ENCODE measurements around the gene ERI2.
A peak's percentile ranks its signal among the peaks of the same experiment; 100 is the strongest.
"Not testable (repeated sequence)": the region's sequence is repeated elsewhere in the genome, so short reads cannot be mapped to it uniquely, and the experiment has no call there.

The ERI2 gene

DNA sequence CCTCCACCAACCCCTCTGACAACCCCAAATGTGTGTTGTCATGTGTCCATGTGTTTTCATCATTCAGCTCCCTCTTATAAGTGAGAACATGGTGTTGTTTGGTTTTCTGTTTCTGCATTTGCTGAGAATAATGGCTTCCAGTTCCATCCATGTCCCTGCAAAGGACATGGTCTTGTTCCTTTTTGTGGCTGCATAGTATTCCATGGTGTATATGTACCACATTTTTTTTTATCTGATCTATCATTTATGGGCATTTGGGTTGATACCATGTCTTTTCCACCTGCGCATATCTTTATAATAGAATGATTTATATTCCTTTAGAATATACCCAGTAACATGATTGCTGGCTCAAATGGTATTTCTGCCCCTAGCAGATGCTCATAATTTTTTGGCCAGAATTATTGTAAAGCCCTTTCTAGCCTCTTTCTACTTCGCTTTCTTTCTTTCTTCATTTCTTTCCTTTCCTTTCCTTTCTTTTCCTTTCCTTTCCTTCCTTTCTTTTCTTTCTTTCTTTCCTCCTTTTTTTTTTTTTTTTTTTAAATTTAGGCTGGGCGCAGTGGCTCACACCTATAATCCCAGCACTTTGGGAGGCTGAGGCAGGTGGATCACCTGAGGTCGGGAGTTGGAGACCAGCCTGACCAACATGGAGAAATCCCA, 12.8 kb upstream of the ERI2 start:
- no peak for DNase-seq (ENCODE audit: low read depth)

DNA sequence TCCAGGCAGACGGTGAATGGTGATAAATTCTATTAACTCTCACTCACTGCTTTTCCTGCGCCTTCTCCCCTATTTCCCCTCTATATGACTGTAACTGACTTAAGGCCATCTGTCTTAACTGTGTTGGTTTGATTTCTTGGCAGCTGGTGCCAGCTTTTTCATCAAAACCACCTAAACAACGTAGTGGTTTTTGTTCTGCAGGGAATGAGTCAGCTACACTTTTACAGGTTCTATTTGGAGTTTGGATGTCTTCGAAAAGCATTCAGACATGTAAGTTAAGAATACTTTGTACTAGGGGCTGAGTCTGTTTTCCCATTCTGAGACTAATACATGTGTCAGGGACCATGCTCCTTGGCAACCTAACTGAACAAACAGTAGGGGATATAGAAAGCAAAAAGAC, 8.5 kb upstream of the ERI2 start:
- peak; percentile 6 for DNase-seq (ENCODE audit: low read depth)

DNA sequence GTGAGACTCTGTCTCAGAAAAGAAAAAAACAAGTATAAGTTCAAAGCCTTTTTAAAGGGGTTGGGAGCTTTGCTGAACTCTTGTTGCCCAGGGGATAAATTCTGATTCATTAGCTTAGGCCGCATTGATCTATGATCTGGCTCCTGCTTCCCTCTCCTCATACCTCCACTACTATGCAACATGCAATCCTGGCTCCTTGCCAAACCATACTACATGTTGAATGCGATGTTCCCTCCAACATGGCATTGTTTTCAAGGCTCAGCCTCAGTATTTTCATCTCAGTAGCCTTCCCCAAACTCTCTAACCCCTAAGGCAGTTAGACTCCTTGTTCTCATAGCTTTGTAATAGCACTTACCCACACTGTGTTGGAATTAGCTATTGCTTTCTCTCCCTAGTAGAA, 6.2 kb upstream of the ERI2 start:
- no peak for DNase-seq (ENCODE audit: low read depth)

DNA sequence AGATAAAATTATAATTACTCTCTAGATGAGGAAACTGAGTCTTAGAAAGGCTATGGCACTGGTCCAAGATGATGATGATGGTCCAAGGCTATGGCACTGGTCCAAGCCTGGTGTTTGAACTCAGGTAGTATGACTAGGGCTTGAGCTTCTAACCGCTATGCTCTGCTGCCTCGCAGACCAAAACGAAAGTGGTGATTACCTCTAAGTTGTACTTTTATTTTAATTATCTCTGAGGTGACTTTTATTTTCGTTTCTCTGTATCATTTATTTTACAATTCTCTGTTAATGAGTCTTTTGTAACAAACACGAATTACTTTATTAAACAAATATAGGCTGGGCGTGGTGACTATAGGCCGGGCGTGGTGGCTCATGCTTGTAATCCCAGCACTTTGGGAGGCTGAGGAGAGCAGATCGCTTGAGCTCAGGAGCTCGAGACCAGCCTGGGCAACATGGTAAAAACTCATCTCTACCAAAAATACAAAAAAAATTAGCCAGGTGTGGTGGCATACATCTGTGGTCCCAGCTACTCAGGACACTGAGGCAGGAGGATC, 5.7 kb upstream of the ERI2 start:
- no peak for DNase-seq (ENCODE audit: low read depth)

DNA sequence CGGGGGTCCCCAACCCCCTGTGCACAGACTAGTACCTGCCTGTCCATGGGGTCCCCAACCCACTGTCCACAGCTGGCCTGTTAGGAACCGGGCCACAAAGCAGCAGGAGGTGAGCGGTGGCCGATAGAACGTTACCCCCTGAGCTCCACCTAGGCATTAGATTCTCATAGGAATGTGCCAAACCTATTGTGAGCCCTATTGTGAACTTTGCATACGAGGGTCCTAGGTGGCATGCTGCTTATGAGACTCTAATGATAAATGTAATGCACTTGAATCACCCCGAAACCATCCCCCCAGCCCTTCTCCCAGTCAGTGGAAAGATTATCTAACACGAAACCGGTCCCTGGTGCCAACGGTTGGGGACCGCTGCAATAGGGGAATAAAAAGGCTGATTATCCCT, 1.6 kb upstream of the ERI2 start:
- DNase-seq (ENCODE audit: low read depth): no peak

DNA sequence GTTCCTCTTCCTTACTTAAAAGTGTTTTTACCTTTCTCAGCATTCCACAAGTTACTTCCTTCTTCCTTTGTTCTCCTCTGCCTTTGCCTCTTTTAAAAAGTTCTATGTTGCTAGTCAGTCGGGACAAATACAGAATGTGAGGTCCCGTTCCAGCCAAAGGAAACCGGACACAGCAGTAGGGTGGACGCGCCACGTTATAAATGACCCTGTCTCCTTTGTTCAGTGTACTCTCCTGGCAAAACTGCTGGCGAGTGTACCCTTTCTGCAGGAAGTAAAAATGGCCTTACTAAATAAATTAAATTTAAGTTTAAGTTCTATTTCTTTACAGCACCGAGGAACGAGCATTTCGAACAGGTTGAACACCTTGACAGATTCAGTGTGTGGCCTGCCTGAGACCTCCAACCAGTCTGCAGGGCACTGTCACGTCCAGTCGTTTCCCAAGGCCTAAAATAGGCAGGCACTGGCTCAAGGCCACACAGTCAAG, 546 bp downstream of the ERI2 start:
- not testable (repeated sequence) for DNase-seq (ENCODE audit: low read depth)

DNA sequence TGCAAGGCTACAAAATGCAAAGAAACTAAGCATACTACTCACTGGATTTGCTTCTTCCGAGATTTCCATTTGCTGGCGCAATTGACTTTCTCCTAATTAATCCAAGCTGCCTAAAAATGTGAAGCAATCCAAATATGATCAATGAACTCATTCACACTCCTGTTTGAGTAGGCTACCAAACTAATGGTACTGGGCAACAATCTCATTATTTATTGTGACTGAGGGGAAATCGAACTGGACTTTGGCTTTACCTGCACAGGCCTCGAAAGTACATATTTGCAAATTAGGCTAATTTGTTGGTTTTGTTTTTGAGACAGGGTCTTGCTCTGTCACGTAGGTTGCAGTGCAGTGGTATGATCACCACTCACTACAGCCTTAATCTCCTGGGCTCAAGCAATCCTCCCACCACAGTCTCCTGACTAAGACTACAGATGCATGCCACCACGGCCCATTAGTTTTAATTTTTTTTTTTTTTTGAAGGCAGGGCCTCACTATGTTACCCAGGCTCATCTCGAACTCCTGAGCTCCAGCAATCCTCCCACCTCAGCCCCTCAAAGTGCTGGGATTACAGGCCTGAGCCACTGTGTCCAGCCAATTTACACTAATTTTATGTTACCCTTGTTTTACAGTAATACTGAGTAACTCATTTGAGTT, 2.6 kb downstream of the ERI2 start:
- no peak for DNase-seq (ENCODE audit: low read depth)

DNA sequence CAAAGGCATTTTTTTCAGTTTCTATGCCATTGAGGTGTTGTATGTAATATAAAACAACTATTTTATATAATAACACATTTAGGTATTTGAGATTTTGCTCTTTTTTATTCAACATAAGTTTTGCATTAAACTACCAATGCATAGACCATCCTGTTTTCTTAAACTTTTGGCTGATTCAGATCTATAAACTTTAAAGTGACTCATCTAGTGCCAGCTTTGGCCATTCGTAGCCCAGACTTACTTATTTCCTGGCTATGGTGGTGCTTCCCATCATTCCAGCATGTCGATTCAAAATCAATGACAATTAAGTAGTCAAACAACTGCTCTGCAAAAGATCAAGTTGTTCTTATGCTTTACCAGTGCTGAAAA, 3.1 kb downstream of the ERI2 start:
- DNase-seq (ENCODE audit: low read depth): no peak

DNA sequence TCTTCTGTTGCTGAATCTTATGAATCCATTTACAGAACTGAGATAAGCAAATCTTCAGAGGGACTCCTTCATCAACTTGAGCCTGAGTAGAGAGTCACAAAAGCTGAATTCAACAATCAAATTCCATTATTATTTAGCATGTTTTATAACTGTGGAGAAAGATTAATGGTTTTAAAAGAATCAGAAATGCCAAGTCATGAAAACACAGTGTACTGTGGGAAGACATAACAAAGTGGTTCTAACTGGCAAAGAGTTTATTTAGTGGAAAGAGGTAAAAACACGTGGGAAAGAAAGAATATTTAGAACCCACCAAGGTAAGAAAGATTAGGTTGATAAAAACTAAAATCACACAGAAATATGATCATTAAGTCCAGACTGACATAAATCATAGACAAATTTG, 5.0 kb downstream of the ERI2 start:
- DNase-seq (ENCODE audit: low read depth): no peak

DNA sequence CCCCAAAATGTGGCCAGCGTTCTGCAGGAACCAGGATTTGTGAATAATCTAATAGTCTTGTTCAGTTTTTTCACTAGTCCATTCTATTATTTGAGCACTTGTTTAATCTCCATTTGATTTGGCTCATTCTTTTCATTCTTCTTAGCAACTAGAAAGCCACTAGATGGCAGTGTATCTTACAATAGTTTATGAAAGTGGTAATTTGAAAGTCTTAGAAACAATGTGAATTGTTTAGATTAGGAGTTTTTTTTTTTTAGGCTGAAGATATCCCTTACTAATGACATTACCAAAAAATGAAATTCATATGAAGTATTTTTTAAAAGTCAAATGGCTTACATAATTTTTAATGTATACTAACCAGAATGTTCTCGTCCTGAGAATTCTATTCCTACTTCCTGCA, 6.7 kb downstream of the ERI2 start:
- DNase-seq (ENCODE audit: low read depth): peak; percentile 47

DNA sequence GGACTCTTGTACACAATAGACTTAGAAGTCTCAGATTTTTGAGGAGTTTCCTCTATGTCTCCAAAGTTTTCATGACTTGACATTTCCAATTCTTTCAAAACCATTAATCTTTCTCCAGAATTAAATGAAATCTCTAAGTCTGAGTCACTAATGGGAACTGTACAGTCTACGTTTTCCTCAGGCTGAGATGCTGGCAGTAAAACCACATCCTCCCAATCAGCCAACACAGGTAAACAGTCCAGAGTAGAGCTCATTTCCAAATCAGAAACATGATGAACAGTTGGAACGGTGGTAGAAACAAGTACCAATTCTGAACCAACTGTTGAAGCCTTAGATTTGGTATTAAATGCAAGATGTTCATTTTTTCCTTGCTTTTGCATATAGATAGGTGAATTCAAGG, 7.9 kb downstream of the ERI2 start:
- peak; percentile 36 for DNase-seq (ENCODE audit: low read depth)

DNA sequence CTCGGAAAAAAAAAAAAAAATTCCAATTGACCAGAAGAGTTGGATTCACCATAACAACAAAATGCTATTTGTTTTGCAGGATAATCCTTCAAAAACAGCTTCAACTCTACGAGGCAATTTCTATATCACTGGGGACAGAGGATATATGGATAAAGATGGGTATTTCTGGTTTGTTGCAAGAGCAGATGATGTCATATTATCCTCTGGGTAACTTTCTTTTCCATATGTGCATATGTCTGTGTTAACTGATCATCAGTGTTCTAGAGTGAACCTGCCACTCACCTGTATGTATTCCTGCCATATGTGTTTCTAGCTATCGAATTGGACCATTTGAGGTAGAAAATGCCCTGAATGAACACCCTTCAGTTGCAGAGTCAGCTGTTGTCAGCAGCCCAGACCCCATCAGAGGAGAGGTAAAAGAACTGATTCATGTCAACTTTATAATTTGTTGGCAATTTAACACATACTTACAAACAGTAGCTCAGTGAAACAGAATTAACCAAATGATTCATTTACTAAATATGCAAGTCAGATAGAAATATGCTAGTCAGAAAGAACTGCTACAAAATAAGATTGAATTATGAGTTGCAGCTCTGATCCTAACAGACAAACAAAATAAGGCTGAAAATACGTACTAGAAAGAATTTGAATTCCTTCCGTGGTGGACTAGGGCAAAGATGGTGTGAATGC, 14.2 kb downstream of the ERI2 start:
- DNase-seq (ENCODE audit: low read depth): peak; percentile 46

DNA sequence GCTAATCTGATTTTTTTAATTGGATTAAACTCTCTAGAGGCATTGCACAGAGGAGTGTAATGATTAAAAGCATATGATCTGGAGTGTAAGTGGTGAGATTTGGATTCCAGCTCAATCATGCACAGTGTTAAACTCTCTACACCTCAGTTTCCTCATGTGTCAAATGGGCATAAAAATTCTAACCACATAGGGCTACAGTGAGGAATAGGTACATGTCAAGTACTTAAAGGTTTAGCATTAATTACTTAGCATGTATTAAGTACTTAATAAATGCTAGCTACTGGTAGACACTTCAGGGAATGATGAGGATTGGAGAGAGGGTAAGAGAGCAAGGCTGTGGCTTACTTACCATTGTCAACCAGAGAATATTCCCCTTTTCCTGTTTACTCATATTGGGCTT, 17.1 kb downstream of the ERI2 start:
- DNase-seq (ENCODE audit: low read depth): no peak

DNA sequence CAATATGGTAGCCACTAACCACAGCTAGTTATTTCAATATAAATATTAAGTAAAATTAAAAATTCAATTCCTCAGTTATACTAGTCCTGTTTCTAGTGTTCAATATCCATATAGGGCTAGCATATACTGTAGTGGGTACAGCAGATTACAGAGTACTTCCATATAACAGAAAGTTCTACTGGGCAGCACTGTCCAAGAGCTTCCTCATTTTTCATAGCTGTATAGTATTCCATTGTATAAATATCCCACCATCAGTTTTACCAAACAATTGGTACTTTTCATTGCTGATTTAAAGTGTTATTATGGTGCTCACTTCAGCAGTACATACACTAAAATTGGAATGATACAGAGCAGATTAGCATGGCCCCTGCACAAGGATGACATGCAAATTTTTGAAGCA, 22.1 kb downstream of the ERI2 start:
- no peak for DNase-seq (ENCODE audit: low read depth)

DNA sequence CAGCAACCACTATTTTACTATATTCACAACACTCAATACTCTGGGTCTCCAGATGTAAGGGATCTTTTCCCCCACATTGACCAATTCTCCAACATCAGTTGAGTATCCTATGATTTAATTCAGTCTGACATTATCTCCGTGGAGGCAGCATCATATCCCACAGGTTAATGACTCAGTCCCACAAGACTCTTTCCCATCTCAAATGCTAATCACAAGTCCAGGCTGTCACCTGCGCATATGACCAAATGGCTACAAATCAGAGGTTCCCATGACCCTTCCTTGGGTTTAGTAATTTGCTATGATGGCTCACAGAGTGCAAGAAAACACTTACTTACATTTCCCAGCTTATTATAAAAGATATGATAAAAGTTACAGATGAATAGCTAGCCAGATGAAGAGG, 23.8 kb downstream of the ERI2 start:
- no peak for DNase-seq (ENCODE audit: low read depth)

DNA sequence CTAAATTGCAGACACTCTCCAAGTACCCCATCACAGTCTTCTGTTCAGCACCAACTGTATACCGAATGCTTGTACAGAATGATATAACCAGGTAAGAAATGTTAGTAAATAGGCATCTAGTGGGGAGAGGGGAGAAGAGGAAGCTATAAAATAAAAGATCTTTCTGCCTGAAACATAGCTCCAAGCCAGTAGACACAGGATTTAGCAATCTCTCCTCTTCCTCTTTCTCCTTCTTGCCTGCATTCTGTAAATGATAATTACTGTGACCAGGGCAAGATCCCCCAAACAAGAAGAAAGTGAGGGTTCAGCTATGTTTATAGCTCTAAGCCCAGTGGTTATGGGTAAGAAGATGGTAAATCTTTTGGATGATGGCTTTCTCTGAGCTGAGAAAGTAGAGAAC, 24.6 kb downstream of the ERI2 start:
- no peak for DNase-seq (ENCODE audit: low read depth)

DNA sequence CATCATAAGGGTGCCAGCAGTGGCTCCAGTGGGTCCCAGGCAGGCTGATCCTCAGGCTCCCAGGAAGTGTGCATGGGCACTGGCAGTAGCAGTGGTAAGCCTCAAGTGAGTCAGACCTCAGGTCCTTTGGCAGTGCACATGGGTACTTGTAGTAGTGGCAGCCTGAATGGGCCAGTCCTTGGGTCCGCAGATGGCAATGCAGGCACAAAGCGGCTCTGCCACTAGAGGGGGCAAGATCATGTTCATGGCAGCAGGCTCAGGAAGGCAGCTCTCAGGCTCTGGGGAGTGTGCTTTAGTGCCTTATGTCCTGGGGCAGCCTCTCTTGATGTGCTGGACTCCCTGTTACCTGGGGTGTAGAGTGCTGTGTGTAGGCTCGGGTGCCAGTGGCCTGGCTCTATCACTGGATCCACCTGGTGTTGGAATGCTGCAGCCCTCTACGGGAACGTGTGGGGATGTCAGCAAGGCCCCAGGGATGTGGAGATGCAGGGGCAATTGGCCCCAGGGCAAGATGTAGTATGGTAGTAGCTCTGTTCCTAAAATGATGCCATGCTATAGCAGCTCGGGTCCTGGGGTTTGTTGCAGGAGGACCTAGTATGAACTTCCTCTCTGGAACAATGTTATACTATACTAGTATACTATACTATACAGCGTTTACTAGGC, 31.4 kb downstream of the ERI2 start:
- peak; percentile 71 for DNase-seq (ENCODE audit: low read depth)

DNA sequence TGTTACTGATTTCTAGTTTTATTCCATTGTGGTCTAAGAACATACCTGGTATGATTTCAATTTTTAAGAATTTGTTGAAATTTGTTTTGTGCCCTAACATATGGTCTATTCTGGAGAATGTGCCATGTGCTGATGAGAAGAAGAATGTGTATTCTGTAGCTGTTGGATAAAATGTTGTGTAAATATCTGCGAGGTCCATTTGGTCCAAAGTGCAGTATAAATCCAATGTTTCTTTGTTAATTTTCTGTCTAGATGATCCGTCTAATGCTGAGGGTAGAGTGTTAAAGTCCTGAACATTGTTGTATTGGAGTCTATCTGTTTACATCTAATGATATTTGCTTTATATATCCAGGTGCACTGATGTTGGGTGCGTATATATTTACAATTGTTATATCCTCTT, 32.6 kb downstream of the ERI2 start:
- DNase-seq (ENCODE audit: low read depth): no peak

DNA sequence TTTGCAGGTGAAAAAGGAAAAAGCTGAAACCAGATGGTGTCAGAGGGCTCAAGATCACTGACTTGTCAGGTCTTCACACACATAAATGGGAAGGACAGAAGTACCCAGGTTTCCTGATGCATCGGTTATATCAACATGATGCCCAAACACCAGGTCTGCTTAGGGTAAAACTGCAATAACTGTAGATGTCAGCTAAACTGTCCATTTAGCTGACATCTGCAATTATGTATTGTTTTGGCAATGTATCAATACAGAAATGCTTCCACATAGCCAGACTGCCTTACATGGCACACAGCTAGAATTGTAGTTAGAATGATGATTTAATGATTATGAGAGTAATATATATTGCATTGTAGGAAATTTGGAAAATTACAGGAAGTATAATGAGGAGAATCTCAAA, 37.5 kb downstream of the ERI2 start:
- no peak for DNase-seq (ENCODE audit: low read depth)

DNA sequence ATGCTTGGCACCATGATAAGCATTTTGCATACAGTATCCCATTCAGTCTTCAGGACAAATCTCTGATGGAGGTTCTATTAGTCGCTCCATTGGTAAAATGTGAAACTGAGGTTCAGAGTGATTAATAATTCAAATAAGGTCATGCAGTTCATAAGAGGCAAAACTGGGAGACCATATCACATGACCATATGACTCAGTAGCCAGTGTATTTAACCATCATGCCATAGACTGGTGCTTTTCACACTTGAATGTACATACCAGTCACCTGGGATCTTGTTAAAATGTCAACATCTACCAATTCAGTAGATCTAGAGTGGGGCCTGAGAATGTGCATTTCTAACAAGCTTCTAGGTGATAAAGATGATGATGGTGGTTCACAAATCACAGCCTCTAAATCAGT, 38.2 kb downstream of the ERI2 start:
- no peak for DNase-seq (ENCODE audit: low read depth)

DNA sequence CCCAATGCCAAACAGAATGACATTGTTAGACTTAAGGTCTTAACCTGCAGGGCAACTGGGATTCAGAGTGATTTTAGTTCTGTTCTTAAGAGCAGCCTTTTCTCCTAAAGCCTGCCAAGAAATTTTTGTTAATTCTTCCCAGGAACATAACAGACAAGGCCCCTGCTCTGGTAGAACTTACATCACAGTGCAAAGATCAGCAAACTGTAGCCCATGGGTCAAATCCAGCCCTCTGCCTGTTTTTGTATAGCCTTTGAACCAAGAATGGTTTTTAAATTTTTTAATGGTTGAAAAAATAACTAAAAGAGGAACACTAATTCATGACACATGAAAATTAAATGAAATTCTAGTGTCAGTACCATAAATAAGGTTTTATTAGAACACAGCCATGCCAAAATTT, 38.7 kb downstream of the ERI2 start:
- DNase-seq (ENCODE audit: low read depth): no peak

DNA sequence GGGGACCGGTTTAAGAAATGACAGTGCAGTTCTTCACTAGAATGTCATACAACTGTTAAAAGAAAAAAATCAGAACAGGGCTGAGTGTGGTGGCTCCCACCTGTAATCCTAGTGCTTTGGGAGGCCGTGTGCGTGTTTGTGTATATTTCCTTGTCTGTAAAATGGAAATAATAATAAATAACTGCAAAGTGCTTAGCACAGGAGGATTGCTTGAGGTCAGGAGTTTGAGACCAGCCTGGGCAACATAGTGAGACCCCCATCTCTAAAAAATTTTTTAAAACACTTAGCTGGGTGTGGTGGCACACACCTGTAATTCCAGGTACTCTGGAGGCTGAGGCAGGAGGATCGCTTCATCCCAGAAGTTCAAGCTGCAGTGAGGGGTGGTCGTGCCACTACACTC, 40.0 kb downstream of the ERI2 start:
- DNase-seq (ENCODE audit: low read depth): no peak

DNA sequence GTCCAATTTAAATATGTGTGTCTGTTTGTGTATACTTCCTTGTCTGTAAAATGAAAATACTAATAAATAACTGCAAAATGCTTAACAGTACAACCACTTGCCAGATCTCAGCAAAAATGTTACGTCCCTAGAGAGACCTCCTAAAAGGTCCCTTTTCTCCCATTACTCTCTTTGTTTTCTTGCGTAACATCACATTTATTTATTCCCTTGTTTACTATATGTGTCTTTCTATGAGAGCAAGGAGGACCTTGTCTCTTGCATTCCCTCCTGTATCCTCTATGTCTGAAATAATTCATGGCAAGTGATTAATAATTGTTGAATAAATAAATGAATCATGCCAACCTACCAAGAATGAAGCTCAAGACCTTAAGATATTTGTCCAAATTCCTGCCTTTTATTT, 40.5 kb downstream of the ERI2 start:
- DNase-seq (ENCODE audit: low read depth): no peak
